Activated T-helper 1 cell treated with Interleukin-2 at 50 U/mL for 16 hours (primary cell): Measurements from ENCODE around the gene KREMEN2.

Source experiments
- DNase-seq: peaks from one replicate; pipeline ENCODE4 v3.0.0-alpha.2; 2020; ENCODE audit warnings: low read depth

KREMEN2 gene

DNA sequence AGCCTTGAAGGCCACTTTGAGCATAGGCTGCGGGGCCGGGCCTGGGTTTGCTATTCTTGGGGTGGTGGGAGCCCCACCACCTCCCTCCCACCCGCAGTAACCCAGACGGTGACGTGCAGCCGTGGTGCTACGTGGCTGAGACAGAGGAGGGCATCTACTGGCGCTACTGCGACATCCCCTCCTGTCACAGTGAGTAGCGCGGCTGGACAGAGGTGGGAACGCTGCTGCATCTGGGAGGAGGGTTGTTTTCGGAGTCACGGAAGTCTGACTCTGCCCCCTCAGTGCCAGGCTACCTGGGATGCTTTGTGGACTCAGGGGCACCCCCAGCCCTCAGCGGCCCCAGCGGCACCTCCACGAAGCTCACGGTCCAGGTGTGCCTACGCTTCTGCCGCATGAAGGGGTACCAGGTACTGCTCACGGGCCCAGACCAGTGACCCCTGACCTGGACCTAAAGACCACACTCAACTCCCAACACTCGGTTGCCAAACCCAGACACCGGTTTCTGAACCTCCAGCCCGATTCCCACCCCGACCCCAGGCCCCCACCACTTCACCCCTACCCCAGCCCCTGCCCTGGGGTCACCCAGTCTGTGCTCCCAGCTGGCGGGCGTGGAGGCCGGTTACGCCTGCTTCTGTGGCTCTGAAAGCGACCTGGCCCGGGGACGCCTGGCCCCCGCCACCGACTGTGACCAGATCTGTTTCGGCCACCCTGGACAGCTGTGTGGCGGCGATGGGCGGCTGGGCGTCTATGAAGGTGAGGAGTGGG is 2.1 kb downstream of the KREMEN2 start:
- DNase-seq = no peak

DNA sequence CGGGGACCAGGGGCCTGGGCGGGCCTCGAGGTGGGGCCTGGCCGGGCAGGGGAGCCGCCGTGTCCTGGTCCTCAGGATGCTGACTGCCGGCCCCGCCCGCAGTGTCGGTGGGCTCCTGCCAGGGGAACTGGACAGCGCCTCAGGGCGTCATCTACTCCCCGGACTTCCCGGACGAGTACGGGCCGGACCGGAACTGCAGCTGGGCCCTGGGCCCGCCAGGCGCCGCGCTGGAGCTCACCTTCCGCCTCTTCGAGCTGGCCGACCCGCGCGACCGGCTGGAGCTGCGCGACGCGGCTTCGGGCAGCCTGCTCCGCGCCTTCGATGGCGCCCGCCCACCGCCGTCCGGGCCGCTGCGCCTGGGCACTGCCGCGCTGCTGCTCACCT is 2.7 kb downstream of the KREMEN2 start:
- DNase-seq = no peak

DNA sequence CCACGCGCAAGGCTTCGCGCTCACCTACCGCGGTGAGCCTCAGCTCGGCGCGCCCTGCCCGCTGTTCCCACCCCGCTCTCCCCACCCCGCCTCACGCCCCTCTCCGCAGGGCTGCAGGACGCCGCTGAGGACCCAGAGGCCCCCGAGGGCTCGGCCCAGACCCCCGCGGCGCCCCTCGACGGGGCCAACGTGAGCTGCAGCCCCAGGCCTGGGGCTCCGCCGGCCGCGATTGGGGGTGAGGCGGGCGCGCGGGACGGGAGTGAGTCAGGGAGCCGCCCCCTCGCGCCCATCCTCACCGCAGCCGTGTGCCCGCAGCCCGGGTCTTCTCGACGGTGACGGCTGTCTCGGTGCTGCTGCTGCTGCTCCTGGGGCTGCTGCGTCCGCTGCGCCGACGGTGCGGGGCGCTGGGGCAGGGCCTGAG is 3.1 kb downstream of the KREMEN2 start:
- no peak for DNase-seq

DNA sequence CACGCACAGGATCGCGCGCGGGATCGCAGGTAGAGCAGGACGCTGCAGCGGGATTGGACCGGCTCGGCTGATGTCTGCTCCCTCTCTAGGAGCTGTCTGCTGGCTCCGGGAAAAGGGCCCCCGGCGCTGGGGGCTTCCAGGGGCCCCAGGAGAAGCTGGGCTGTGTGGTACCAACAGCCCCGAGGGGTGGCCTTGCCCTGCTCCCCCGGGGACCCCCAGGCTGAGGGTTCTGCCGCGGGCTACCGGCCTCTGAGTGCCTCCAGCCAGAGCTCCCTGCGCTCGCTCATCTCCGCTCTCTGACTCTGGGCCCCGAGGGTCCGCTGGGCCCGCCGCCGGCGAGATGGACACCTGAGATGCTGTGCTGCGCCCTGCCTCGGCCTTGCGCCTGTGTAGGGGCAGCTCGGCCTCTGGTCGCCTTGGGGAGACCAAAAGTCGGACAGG is 3.7 kb downstream of the KREMEN2 start:
- no peak for DNase-seq

DNA sequence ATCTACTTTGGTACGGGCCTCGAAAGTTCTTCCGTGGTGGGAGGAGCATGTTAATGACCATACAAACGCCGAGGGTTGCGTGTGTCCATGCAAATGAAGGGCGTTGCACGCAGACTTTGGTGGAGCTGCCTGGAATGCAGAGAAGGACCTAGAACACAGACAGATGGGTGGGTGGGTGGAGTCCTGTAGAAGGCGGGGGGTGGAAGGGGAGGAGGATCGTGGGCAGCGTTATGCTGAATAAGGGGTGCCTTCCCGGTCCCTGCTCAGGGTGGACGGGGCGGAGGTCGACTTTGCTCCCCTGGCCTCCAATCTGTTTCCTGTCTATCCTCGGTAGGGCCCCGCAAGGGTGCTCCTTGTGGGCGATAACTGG is 4.3 kb downstream of the KREMEN2 start:
- no peak for DNase-seq

DNA sequence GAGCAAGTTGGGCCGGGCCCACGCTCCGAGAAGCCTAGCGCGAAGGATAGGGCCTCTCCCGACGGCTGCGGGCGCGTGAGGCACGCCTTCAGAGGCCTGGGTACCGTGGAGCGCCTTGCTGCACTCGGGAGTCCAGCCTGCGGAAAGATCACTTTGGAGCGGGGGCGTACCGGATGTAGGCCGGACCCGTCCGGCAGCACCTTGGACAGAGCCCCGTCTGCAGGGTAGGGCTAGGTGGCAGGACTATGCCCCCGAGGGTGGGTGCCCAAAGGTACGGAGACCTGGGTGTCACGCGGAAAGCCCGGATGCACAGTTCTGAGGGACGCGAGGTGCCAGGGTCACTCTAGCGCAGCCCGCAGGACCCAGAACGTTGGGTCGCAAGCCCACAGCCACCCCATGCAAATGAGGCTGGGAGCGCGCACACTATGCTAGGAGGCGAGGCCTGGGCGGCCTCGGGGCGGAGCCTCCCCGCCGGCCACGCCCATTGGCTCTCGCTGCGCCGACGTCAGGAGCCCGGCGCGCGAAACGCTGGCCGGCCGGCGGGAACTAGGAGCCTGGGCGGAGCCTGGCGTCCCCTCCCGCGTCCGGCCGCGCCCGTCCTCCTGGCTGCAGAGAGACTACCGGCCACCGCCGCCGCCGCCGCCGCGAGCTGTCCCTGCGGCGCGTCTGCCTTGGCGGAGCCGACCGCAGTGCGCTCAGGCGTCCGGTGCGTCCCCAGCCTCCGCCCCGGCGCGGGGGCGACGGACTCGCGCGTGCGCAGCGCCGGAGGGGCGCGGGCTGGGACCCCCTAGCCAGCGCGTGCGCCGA is 4.9 kb downstream of the KREMEN2 start, which contains the start of gene PAQR4:
PAQR4 (plus strand) TSS at position 611 of the 807 bp plus-strand sequence. CDS start 327 bp downstream, outside the sequence.
- DNase-seq = peak; percentile 60

DNA sequence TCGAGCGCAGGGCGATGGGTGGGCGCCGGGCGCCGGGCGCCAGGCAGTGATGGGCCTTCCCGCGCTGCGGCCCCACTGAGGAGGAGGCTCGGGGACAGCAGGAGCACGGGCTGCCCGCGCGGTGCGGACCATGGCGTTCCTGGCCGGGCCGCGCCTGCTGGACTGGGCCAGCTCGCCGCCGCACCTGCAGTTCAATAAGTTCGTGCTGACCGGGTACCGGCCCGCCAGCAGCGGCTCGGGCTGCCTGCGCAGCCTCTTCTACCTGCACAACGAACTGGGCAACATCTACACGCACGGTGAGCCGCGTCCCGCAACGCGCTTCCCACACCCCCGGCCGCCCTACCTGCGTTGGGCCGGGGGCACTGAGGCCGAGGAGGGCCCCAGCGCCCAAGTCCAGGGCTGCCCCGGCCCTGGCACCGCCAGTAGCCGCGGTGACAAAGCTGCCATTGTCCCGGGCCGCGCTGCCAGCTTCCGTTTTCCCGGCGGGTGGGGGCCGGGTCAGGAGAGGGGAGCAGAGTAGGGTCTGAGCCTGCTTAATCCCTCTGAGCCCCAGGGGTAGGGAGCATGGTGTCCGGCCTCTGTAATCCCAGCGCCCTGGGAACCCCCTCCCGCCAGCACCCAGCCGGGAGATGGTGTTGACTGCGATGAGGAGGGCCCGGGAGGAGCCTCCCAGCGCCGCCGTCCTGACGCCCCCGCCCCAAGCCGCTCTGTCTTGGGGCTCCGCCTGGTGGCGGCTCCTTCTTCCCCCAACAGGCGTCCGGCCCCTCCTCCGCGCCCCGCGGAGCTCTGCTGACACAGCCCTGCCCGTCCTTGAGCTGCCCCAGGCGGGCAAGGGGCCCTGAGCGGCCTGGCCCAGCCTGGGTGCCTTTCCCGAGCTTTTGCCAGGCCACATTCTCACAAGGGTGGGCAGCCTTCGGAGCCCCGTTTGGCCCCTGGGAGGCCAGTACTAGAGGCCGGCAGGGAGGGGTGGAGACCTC is 5.8 kb downstream of the KREMEN2 start:
- DNase-seq = peak; percentile 48

DNA sequence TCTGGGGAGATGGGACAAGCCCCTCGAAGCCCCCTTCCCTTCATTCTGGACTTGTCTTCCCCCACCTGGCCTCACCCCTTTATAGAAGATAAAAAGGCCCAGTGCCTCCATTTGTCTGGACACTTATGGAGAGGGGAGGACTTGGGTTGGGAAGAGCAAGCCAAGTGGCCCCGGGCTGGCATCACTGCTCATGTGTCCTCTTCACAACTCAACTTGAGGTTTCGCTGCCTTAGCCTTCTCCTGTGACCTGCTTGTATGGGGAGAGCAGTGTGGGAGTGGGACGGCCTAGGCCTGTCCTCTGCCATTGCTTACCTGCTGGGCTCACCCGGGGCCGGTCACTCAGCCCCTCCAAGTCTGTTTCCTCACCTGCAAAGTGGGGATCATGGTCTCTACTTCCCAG is 6.5 kb downstream of the KREMEN2 start:
- no peak for DNase-seq

DNA sequence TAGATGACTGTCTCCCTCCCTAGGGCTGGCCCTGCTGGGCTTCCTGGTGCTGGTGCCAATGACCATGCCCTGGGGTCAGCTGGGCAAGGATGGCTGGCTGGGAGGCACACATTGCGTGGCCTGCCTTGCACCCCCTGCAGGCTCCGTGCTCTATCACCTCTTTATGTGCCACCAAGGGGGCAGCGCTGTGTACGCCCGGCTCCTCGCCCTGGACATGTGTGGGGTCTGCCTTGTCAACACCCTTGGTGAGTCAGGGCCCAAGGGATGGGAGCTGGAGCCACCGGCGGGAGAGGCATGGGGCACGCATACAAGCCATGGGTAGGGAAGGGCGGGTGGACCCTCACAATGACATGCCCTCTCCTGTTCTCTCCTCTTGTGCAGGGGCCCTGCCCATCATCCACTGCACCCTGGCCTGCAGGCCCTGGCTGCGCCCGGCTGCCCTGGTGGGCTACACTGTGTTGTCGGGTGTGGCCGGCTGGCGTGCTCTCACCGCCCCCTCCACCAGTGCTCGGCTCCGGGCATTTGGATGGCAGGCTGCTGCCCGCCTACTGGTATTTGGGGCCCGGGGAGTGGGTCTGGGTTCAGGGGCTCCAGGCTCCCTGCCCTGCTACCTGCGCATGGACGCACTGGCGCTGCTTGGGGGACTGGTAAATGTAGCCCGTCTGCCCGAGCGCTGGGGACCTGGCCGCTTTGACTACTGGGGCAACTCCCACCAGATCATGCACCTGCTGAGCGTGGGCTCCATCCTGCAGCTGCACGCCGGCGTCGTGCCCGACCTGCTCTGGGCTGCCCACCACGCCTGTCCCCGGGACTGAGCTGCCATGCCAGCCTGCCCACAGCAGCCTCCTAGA is 7.3 kb downstream of the KREMEN2 start:
- DNase-seq = no peak

DNA sequence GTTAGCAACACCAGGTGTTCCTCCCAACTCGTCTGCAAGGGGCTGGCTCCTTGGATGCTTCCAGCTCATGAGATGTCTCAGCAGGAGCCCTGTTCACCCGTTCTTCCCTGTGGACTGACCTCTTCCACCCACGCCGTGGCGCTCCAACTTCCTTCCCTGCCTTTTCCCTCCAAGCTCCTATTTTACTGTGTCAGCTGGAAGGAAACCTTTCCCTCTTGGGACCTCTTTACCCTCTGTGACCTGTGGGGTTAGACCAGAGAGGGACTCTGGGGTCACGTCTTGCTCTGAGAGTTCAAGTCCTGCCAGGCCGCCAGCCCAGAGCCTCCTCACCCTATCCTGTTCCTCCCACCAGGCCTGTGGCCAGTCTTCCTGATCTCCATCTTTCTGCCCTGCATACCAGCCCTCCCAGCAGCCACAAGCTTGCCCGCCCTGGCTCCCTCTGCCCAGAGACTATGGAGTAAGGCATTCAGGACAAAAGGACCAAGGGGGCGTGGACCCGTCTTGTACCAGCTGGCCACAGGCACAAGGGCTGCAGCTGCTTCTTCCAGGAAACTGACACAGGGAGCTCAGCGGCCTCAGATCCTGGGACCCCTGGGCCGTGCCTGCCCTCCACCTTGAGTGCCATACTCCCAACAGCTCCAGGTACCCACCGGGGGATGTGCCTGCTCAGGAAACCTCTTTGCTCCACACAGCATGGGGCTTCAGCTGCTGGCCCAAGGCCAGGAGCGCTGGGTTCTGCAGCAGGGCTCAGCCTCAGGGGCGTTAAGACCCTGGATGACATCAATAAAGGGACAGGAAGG is 8.1 kb downstream of the KREMEN2 start:
- no peak for DNase-seq

DNA sequence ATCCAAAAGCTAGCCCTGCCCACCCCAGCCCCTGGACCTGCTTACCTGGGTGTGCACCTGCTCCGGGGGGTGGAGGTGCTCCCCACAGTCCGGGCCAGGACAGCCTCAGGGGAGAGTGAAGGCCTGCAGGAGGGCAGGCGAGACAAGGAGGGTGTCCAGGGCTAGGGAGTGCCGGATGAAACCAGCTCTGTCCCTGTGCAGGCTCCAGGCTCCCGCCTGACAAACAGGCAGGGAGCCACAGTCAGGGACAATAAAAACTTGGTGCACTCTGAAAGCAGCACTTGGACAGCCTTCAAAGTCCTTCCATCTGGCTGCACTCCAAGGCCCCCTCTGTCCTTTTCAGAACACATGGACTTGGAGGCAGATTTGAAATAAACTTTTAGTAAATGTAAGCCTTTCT is 9.0 kb downstream of the KREMEN2 start:
- DNase-seq = no peak

DNA sequence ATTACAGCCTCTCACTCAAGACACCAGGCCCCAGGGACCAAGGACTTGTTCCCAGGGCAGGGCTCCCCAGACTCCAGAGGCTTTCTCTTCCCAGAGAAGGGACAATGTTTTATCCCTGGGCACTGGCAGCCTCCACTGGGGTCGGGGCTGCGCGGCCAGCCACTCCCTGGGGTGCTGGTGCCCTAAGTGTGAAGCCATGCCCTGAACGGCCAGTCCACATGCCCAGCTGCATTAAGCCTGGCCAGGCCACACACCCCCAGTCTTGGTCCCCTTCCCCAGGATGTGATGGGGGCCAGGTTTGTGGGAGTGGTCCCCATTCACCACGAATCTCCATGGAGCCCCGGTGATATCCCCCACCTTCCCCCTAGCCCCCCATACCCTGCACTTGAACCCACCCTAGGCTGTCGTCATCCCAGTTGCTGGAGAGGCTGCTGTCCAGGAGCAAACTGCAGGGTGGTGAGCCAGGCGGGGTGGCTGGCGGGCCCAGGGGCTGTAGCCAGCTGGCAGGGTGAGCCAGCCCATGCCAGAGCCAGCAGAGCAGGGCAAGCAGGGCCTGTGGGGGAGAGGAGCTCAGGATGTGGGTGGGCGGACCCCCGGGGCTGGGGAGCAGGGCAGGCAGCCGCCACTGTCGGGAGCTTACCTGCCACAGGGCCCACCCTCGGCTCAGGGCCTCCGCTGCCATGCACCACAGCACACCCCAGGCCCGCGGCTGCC is 9.7 kb downstream of the KREMEN2 start:
- DNase-seq = no peak

DNA sequence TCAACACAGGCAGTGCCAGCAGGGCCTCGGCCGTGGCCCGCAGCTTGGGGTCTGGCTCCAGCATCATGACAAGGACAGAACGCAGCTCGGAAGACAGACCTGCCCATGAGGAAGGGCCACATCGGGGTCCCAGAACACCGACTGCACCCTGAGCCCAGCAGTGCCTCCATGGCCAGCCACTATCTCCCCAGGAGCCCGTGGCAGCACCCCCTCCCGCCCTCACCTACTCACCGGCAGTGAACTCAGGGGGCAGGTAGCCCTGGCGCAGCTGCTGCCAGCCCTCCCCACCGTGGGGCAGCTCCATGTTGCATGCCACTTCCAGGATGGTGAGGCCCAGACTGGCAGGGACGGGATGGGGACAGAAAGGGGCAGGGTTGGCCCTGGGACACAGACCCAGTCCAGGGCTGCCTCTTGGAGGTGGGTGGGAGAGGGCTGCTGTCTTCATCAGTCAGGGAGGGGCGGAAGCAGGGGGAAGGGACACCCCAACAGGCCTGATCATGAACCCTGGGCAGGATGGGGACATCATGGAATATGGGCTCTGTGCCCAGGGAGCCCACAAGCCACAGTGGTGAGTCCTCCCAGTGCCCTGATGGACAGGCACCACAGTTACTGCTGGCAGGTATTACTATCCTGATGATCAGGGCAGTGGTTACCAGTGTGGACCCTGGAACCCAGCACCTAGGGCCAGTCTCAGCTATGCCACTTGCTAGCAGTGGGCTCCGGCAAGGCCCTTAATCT is 10.4 kb downstream of the KREMEN2 start:
- DNase-seq = no peak

DNA sequence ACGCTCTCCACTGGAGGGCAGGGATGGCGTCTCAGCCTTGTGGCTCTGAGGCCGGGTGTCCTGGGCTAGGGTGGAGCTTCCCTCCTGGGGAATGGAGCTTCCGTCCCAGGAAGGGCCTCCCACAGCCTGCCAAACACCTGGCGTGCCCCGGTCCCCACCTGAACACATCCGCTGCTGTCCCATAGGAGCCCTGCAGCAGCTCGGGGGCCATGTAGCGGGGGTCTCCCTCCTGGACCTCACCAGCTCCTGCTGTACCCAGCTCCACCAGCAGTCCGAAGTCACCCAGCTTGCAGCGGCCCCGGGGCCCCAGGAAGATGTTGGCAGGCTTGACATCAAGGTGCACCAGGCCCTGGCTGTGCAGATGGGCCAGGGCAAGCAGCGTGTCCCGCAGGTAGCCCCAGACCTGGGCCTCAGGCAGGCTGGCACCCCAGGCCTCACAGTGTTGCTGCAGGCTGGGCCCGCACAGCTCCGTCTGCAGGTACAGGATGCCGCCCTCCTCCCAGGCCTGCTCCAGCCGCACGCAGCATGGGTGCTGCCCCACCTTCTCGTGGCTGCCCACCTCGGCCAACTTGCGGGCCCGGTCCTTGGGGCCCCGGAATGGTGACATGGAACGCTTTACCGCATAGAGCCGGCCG is 11.2 kb downstream of the KREMEN2 start:
- no peak for DNase-seq

DNA sequence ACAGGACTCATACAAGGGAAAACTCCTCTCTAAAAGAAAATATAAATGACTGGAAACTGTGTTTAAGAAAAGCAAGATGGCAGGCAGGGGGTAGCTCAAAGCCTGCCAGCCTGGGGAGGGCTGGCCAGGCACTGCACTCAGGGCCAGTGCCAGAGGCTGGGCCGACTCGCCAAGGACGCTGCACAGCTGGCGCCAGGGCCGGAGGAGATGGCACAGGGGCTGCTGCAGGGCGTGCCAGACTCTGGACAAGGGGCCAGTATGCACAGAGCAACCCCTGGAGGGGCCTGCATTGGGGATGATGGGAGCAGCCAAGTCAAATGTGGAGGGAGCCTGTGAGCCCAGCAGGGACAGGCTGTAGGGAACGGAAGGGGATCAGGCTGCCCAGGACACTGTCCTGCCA is 12.1 kb downstream of the KREMEN2 start:
- DNase-seq = no peak

DNA sequence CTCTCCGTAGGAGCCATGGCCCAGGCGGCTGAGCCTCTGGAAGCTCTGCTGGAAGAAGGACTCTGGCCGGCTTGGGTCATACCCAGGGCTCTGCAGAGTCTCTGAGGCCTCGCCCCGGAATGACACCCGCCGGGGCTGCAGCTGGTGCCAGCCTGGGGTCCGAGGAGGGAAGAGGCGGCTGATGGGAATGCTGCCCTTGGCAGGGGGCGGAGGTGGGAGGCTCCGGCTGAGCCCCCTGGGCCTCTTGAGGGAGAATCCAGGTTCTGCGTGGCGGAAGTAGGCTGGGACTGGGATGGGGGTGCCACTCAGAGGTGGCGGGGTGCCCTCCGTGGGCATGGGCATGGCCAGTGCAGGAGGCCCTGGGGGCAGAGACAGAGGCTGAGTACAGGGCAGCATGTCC is 12.6 kb downstream of the KREMEN2 start:
- no peak for DNase-seq

DNA sequence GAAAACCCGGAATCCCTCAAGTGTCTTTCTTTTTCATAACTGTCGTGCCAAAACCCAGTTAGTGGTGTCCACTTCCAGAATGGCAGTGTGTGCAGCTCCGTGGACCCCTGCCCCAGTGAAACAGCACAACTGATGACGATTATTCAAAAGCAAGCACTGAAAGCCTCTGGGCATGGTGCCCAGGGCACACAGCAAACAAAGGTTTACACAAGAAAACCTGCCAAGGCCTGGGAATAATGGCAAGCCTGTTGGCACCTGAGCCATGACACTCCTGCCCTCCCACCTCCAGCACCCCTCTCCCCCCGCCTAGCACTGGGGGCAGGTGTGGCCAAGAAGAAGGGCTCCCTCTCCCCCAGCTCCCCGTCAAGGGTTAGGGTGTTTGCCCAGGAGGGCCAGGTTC is 13.4 kb downstream of the KREMEN2 start:
- DNase-seq = no peak

DNA sequence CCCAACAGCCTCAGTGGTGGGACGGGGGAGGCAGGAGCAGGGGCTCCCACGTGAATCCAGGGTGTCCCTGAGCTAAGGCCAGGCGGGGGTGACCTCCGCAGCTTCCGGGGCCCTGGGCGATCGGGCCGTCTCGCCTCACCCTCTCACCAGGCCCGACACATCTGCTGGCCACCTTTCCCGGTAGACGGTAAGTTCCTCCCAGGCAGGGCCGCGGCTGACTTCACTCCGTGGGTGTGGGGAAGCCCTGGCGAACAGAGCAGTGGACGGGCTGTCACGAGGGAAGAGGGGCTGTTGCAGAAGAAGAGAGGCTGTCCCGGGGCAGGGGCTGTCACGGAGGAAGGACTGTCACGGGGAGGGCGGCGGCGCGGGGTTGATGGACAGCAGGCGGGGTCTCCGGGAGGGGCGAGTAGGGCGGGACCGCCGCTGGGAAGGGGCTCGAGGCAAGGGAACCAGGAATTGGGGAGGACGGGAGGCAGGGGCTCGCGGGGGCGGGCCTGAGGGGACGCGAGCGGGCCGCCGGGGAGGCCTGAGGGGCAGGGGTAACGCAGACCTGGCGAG is 15.7 kb downstream of the KREMEN2 start:
- no peak for DNase-seq
